ENCODE measurements around the gene FBXL13. TPM values are rescaled to one million over a fixed set of nuclear protein-coding genes. Genes with fewer than 3 reads are reported as not detected.

Gene FBXL13
- total and polyA plus RNA-seq, 10 of the 15 experiments (the other 5 are each of a cell fraction or from before 2014, with no cell fraction given) = 0.08 to 0.95 (median 0.28) TPM; not detected in 2

- no peak for TF ChIP-seq HSF1 (IDR thresholded peaks at IDR 0.05; ENCODE audit: low read depth, low read length)
Measured at GRCh38 chr7:102811942-102812678, 262.5 kb downstream of the FBXL13 start (continued).

GRCh38 chr7:102810916-102811315 is 263.7 kb downstream of the FBXL13 start:
- ATAC-seq (no peak), FAIRE-seq (no peak), DNase-seq (ENCODE audit: low read depth, low spot score) (no peak)
- no TSS peak for BruUV-seq (replicated peaks)
- ChIA-PET CTCF (interaction anchor here (0.6 to 1.2 kb wide), 2 partner anchors 9 to 209 kb away, joined by 3 read pairs; no protein-coding TSS in a partner anchor), POLR2A (no interaction called here), RAD21 (ENCODE audit: unreplicated experiment) (no interaction called here), SMC1A (ENCODE audit: uncharacterized antibody, unreplicated experiment) (interaction anchor here (1.4 kb wide), 1 partner anchor 10 kb away, joined by 5 read pairs; no protein-coding TSS in a partner anchor)
- Histone ChIP-seq H2AFZ (ENCODE audit: control insufficient read depth, low read depth, low read length) (no peak overlapping the region), H3K36me3 (ENCODE audit: control insufficient read depth in 2 of 2, insufficient read depth in 2 of 2, low read length in 1 of 2) (no peaks in the 10 kb centered on the region), H3K4me3 (no peak overlapping the region), H3K9ac (ENCODE audit: control insufficient read depth, insufficient read depth, low read length) (no peak overlapping the region), H3K27me3 (replicated peaks in 1 of 2; ENCODE audit: control insufficient read depth in 2 of 2, insufficient read depth in 2 of 2, low read length in 1 of 2) (no peaks in the 10 kb centered on the region), H3K27ac (ENCODE audit: control insufficient read depth, insufficient read depth) (no peak overlapping the region), H4K20me1 (ENCODE audit: control insufficient read depth, insufficient read depth) (no peaks in the 10 kb centered on the region), H3K4me1 (ENCODE audit: control insufficient read depth, insufficient read depth, low read length) (no peaks in the 10 kb centered on the region), H3K9me3 (replicated peaks; ENCODE audit: control insufficient read depth, insufficient read depth, low read length) (no peaks in the 10 kb centered on the region), H3K79me2 (ENCODE audit: control insufficient read depth, insufficient read depth, low read length) (no peaks in the 10 kb centered on the region), H3K4me2 (ENCODE audit: control insufficient read depth, insufficient read depth) (no peak overlapping the region)
- intact Hi-C loops (cut with micrococcal nuclease; ENCODE audit: unreplicated experiment) (no loop called here), in situ Hi-C loops (cut with MboI) (no loop called here)
- no peak for TF ChIP-seq ZSCAN29 (IDR thresholded peaks at IDR 0.05)
- TF ChIP-seq CHD1 (IDR thresholded peaks at IDR 0.05; ENCODE audit: low read depth, low read length) = no peak
- TF ChIP-seq RUNX3 (IDR thresholded peaks at IDR 0.05; ENCODE audit: low read length) = peak; percentile 66; the same call in 1 of the 2 replicates
- TF ChIP-seq SUPT20H (IDR thresholded peaks at IDR 0.05; ENCODE audit: borderline replicate concordance, control insufficient read depth, low read depth, low read length) = no peak
- TF ChIP-seq CUX1 (IDR thresholded peaks at IDR 0.05; ENCODE audit: insufficient replicate concordance, low read depth, low read length) = no peak
- no peak for TF ChIP-seq CEBPZ (IDR thresholded peaks at IDR 0.05; ENCODE audit: low read depth, low read length)
- no peak for TF ChIP-seq ATF3 (IDR thresholded peaks at IDR 0.05; ENCODE audit: borderline replicate concordance, extremely low read depth, low read depth, low read length)

Data from GM12878 (cell line).